Stimulated activated CD8-positive, alpha-beta memory T cell treated with anti-CD3 and anti-CD28 coated beads, Interleukin-2, amount 100 ng/mL, for 1 hour (primary cell): ENCODE measurements around the gene TEPSIN.

Source experiments
- DNase-seq, 2 donors: peaks; one replicate each; pipeline ENCODE4 v3.0.0-alpha.2; 2020; ENCODE audit warnings: low read depth in 2 of 2

Gene TEPSIN

DNA sequence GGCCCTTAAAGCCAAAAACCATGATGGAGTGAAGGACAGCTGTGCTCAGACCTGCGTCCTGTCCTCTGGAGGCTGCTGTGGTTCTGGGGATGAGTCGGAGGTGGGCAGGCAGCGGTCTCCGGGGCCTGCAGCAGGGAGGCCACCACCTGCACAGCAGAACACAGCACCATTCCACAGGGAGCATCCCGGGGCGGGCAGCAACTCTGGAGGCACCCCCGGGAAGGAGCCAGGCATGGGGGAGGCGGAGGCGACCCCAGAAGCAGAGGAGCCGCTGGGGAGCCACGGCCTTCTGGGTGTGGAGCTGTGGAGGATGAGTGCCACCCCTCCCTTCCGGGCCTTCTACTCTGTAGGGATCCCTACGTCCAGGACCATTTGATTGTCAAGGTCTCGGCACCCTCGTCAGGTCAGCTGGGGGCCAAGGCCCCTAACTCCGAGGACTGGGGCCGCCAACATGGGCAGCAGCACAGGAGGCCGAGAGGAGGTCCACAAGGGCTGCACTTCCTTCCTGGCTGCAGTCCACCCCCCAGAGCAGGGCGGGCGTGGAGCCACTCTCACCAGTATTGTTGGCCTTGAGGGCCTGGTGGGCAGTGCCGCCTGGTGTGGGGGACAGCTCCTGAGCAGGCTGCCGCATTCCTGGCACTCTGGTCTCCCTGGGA lies 39.9 kb downstream of the TEPSIN start:
- no peak for DNase-seq

DNA sequence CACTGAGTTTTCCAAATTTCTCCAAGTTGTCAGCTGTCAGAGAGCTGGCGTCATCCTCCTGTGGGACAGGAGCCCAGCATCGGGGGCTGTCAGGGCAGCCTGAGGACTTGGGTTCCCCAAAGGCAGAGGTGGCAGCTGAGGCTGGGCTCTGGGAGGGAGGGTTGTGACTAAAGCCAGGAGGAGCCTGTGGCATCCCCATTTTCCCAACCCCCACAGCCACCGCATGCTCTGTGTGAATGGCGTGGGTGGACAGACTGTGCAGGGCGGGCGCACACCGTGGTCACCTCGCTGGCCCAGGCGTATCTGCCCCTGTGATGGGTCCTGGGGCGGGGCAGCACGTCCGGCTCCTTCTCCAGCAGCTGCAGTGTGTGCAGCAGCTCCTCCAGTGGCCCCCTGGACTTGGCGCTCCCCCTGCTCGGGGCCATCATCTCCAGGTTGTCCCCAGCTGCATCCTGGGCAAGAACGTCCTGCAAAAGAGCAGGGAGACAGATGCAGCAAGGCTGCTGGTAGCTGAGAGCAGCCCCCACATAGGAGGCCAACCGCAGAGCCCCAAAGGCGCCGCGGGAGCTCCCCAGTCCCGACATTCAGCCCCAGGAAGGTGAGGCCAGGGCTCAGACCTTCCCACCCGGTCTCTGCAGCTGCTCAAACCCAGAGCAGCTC lies 40.9 kb downstream of the TEPSIN start:
- no peak for DNase-seq

DNA sequence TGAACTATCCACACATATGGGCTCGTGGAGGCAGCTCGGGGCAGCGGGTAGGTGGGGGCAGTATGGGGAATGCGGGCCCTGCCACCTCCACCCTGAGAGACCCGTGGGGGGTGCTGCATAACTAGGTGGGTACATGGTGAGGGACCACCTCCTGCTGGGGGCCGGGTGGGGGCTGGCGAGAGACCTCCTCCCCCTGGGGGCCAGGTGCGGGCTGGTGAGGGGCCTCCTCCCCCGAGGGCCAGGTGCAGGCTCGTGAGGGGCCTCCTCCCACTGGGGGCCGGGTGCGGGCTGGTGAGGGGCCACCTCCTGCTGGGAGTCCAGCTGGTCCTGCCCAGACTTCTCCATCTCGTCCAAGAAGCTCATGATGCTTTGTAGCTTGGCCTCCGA lies 41.5 kb downstream of the TEPSIN start:
- DNase-seq, result no peak

DNA sequence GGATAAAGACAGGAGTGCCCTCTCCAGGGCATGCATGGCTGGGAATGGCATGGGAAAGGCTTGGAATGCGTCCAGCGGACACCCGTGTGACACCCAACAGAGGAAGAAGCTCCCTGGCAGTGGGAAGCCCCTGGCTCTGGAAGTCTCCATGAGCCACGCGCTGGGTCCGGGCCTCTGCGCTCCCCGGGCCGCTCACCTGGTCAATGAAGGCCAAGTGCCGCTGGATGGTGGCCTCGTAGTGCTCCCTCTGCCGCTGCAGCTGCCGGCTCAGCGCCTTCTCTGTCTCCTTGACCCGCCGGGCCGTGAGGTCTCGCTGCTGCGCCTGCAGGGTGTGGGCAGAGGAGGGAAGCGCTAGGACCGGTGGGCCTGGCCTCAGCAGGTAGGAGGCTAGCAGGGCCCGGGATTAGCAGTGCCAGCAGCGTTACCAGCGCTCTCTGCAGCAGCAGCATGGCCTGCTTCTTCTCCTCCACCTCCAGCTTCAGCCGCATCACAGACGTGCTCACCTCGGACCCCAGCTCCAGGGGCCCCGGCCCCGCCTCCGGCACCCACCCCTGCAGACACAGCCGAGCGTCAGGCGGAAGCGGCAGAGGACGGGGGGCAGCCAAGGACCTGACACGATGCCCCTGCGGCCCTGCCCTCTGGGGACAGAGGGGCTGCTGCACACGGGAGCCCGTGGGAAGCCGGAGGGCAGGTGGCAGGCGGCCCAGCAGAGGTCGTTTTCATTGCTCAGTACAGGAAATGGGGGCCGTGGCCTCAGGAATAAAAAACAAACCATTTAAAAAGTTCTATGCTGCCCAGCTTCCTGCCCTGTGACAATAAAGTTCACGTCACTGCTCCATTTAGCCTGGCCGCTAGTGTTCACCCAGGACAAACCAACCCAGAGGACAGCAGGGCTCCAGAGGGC lies 42.1 kb downstream of the TEPSIN start:
- no peak for DNase-seq

DNA sequence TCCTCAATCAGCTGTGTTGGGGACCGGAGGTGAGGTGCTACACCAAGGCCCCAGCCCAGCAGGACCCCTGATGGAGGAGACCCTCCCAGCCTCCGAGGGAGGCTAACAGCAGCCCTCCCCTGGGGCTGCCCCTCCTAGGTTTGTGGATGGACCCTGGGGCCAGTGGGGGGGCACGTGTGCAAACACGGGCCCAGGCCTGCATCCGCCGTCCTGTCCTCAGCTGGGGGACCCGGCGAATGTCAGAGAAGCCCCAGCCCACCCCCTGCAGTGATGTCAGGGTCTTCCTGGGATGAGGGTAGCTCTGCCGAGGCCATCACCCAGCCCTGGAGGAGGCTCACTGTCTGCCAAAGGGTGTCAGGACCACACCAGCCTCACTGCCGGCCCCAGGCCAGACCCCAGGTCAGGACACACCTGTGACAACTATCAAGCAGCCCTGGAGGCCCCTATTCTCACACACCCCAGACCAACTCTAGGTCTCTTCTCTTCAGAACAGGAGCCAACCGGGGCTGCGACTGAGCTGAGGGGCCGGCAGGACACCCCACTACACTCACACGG lies 42.8 kb downstream of the TEPSIN start:
- no peak for DNase-seq

DNA sequence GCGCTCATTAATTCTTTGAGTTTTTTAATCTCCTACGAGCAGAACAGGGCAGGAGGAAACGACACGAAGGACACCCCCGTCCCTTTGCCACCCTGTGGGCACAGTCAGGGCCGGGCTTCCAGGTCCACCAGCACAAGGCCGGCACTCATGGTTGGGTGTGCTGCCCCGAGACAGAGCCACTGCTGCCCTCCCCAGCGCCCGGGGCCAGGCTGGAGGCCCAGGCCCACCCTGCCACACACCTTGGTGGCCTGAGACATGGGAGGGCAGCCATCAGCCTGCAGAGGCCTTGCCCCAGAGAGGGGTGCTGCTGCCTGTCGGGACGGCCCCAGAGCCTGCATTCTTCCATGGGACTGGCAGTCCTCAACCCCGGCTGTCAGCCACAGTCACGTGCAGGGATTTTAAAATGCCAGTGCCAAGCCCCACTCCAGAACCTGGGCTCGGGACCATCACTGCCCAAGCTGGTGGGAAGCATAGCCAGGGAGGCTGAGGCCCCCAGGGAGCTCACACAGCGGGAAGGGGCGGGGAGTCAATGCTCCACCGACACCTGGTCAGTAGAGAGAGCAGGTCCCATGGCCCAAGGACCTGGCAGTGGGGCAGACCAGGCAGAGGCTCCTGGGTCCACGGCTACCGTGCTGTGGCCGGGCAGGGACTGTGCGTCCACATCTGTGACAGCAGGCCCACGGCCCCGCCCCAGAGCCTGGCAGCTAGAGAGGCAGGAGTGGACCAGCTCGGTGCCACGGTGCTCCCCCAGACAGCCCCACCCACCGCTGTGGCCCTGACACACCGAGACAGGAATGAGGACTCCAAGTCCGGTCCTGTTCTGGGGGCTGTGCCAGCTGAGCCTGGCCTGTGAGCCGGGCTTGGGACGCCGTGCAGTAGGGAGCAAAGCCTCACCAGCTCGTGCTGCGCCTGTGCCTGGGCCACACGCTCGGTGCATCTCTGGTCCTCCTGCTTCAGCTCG lies 43.6 kb downstream of the TEPSIN start:
- DNase-seq, result no peak

DNA sequence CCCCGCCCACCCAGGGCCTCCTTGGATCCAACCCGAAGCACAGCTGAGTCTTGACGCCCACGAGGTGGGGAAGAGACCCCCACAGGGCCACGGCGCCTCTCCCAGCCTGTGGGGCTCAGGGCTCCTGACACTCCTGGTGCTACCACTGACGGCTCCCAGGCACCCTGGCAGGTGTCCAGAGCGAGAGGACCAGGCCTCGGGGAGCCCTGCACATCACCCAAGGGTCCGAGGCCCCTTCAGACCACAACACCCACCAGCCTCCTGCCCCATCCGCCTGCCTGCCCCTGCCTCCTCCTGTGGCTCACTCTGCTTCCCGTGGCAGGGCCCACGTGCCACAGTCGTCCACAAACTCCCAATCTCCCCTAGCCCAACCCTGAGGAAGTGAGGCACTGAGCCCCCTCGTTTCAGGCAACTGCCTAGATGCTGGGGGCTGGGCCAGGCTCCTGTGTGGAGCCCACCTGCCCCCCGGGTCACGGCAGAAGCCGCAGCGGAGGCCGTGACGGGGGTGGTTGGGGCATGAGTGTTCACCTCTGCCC lies 44.6 kb downstream of the TEPSIN start:
- DNase-seq, result no peak

DNA sequence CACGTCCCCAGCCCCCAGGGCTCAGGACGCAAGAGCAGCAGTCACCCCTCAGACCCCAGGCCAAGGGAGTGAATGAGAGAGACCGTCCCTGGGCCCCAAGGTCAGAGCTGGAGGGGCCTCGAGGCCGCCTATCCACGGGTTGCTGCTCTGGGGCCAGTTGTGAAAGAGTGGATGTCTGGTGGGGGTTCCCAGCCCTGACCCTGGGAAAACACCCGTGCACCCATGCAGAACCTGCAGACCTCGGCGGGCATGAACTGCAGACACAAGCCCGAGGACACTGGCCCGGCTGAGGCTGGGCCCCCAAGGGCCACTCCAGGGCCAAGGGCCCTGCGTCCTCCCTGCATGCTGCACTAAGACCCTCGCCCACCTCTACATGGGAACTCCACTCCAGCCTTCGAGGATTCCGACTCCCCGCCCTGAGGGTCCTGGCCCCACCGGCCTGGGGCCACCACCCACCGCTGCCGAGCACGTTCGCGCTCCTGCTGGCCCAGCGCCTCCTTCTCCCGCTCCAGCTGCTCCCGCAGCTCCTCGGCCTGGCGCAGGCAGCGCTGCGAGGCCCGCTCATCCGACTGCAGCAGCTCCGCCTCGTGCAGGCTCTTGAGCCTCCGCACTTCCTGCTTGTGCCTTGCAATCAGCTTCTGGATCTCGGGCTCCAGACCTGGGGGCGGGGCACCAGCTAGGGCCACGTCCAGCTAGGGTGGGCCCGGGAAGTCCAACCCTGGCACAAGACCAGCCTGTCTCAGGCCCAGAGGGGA lies 45.2 kb downstream of the TEPSIN start:
- no peak for DNase-seq

DNA sequence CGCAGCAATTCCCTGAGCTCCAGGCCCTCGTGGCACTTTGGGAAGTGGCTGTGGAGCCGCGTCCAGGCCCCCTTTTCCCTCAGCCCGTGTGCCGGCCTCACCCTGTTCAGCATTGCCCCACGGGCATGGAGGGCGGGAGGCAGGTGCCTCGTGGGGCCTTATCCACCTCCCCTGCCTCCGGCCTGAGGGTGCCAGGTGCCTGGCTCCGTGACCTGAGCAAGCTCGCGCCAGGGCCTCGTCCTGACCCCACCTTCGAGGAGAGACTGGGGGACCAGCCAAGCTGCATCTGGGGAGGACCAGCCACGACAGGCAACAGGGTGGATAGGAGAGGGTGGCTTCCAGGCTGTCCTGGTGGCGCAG lies 45.8 kb downstream of the TEPSIN start:
- DNase-seq, result no peak

DNA sequence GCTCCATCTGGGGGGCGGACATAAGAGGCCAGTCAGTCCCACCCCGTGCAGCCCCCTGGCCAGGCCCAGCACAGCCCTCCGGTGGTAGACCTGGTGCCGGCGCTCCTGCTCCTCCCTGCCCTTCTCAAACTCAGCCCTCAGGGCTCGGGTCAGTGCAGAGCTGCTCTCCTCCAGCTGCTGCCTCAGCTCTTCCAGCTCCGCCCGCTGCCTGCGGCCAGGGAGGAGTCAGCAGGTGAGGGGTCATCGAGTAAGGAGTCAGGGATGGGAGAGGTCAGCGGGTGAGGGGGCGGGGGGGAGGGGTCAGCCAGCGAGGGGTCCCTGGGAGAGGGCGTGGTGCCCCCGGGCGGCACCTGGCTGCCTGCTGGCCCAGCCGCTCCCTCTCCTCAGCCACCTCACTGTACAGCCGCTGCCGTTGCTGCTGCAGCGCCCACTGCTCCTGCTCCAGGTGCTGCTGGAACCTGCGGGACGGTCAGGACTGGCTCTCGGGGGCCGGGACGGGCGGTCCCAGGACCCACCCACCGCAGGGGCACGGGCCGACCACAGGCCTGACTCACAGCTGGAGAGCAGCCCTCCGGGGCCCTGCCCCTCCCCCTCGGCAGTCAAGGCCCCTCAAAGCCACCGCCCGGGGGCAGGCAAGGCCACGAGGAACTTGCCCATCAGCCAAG lies 46.3 kb downstream of the TEPSIN start:
- DNase-seq, result no peak

DNA sequence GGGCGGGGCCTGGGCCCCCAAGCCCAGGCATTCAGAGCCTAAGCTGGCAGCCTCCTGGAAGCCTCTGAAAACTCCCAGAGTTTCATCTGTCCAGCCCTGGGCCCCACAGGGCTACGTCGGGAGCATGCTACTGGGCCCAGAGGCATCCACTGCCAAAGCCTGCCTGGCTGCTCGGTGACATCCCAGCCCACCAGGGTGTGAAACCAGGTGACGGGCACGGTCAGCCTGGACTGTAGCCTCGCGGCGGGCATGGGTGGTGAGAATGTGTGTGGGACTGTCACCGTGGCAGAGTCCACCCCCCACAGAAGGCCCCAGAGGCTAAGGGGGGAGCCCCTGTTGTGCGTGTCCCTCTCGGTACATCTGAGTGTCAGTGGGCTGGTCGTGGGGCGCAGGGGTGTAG lies 47.2 kb downstream of the TEPSIN start:
- DNase-seq, result no peak

DNA sequence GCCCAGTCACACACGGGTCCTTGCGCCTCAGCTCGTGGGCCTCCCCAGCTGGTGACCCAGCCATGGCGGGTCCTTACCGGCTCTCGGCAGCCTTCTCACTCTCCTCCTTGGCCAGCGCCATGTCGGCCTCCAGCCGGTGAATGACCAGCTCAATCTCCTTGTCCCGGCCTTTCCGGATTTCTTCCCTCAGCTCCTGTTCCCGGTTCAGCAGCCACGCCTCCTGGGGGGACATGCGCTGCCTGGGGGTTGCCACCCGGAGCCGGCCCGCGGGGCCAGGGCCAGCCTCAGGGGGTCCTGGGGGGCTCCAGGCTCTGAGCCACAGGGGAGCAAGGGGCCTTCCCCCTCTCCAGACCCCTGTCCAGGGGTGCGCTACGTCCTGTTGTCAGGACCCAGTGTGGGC lies 47.7 kb downstream of the TEPSIN start:
- no peak for DNase-seq

DNA sequence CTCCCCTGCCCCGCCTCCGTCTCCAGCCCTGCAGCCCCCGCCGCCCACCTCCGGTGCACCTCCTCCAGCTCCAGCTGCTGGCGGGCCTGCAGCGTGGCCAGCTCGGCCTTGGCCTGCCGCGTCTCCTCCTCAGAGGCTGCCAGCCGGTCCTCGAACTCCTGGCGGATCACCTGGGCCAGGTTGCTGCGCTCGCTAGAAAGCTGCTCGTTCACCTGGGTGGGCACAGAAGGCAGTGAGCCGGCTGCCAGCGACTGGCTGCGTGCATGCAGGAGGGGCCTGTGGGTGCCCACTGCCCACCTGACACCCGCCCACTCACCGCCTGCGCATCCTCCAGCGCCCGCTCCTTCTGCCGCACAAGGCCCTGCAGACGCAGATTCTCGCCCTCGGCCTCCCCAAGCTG lies 48.3 kb downstream of the TEPSIN start:
- DNase-seq, result no peak

DNA sequence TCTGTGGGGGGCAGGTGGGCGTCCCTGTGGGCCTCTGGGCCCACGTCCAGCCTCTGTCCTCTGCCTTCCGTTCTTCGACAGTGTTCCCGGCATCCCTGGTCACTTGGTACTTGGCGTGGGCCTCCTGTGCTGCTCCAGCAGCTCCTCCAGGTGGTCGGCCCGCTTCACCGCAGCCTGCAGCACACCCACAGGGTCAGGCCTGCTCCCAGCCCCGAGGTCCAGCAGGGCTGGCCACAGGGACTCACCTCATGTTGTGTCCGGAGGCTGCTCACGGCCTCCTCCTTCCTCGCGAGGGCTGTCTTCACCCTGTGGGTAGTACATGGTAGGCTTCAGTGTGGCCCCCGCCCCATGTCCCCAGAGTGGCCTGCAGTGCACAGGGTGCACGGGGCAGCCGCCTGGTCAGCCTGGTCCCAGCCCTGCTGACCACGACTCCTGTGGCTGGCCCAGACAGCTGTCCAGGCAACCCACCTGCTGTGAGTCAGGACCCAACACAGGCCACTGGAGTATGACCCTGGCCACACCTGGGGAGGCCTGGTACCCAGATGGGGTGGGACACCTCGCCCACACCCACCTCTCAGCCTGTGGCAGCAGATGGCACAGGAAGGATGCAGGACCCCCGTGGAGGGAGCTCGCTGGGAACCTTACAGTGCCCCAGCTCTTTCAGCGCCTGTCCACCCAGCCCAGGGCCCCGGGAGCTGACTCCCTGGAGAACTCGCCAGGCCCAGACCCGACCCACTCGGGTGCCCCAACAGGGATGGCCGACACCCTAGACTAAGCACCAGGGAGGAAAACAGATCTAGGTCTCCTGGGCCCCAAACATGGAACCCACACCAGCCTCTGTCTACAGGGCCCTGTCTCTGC lies 49.0 kb downstream of the TEPSIN start:
- DNase-seq, result no peak

DNA sequence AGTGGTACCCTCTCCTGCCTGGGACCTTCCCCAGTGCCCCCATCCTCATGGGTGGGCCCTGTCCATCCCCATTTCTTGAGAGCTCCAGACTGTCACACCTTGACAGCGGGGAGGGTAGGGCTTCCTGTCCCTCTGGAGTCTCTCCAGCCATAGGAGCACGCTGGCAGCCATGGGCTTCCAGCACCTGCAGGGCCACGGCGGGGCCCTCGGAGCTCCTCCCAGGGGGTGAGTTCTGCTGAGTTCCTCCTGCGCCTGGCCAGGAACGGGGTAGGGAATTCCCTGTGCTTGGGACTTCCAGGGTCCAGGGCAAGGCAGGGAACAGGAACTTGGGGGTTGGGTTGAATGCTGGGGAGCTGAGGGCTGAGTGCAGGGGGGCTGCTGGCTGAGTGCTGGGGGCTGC lies 49.8 kb downstream of the TEPSIN start:
- no peak for DNase-seq

DNA sequence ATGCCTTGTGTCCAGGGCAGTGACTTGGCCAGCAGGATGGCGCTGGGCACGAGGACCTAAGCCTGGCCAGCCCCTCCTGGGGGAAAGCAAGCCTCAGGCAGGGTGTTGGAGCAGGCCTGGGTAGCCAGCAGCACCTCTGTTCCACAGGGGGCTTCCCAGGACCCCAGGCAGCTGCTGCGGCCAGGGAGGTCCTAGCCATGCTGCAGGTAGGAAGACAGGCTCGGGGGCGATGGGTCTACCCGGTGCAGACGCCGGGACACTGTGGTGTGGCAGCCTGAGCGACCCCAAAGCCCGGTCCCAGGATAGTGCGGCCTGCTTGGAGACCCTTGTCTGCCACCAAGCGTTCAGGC lies 50.4 kb downstream of the TEPSIN start:
- no peak for DNase-seq

DNA sequence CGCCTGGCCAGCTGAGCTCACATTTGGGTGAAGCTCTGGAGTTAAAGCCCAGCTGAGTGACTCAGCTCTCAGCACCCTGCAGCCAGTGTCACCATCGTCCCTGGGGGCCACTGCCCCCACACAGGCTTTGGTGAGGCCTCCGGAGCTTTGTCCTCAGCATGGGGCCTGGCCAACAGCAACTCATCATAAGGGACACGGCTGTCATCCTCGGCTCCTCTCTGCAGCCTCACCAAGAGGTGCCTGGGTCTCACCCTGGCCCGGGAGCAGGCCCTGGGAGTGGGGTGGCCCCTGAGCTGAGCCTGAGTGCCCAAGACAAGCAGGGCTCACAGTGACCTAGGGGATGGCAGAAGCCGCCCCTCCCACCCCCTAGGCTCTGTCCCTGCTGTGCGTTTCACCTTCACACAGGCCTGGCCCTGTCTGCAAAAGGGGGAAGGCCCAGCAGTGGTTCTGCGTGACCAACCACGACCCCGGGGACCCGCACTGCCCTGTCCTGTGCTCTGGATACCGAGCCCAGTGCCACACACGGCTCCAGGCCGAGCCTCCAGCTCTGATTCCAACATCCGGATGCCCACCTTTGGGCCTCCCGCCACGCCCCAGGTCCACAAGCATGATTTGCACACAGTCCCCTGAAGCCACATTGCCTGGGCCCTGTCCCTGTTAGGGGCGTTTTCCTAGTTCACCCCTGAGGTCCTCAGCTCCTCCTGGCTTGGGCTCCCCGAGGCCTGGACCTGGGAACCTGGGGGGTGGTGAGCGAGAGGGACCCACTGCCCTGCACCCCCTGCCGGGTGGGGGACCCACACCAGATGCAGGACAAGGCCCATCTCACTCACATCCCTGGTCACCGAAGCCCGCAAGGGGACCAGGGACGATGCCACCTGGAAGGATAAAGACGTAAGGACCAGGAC lies 51.0 kb downstream of the TEPSIN start:
- DNase-seq, result no peak

DNA sequence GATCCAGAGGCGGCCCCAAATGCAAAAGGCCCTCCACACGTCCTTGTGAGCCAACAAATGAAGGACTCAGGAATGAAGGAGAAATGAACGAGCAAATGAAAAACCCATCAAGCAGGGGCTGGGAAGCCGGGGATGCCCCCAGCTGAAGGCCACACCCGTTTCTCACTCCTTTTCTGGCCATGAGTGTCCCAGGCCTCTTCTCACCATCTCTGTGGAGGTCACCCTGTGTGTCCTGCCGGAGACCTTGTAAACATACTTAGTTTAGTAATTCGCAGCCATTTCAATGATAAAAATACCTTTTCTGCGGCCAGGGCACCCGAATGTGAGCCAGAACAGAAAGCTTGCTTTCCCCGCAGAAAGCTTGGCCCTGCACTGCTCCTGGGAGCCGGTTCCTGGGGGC lies 51.7 kb downstream of the TEPSIN start:
- DNase-seq, result no peak
